ENCODE results near the gene POU3F2.

DNA sequence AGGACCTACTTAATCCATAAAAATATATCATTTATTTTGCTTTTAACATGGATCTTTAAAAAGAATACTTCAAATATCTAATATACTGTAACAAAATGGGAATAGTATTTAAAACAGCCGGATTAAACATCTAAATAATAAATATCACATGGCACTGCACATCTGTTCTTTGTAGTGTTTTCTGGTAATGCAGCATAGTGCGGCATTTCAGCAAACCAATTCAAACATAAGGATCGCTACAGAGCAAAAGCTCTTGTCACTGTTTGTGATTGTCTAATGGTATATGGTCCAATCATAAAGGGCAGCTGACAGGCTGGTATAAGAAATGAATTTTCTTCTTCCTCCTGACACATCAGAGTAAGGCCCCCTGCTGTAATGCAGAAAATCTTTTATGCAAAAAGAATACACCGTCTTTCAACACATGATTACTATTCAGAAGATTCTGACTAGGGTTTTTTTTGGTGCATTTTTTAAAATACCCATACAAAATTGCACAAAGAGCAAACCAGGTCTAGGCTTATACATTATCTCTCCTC lies 40.0 kb upstream of the POU3F2 start:
- TF ChIP-seq, protein P1, sequence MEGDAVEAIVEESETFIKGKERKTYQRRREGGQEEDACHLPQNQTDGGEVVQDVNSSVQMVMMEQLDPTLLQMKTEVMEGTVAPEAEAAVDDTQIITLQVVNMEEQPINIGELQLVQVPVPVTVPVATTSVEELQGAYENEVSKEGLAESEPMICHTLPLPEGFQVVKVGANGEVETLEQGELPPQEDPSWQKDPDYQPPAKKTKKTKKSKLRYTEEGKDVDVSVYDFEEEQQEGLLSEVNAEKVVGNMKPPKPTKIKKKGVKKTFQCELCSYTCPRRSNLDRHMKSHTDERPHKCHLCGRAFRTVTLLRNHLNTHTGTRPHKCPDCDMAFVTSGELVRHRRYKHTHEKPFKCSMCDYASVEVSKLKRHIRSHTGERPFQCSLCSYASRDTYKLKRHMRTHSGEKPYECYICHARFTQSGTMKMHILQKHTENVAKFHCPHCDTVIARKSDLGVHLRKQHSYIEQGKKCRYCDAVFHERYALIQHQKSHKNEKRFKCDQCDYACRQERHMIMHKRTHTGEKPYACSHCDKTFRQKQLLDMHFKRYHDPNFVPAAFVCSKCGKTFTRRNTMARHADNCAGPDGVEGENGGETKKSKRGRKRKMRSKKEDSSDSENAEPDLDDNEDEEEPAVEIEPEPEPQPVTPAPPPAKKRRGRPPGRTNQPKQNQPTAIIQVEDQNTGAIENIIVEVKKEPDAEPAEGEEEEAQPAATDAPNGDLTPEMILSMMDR (IDR thresholded peaks at IDR 0.05): no peak
- TF ChIP-seq EZH2 (IDR thresholded peaks at IDR 0.05; ENCODE audit: borderline replicate concordance, insufficient read depth, low read depth, low read length, poor library complexity, severe bottlenecking): no peak

Measured in B cell (primary cell).